HepG2 (cell line): ENCODE measurements around the gene LRRC25. TPM values are rescaled to one million over a fixed set of nuclear protein-coding genes. Genes with fewer than 3 reads are reported as not detected.

Source experiments
- BRF2 ChIP-seq: sonication (generic); formaldehyde crosslinking; IDR thresholded peaks from 2 replicates; pipeline ENCODE4 v1.8.1; 2022; ENCODE audit warnings: mild to moderate bottlenecking, missing genetic modification reagents
- HOXA5 ChIP-seq: sonication (generic); formaldehyde crosslinking; IDR thresholded peaks from 2 replicates; pipeline ENCODE4 v1.4.0; 2020; ENCODE audit warnings: missing genetic modification reagents
- JUN ChIP-seq: sonication (generic); formaldehyde crosslinking; IDR thresholded peaks from 2 replicates; pipeline ENCODE4 v1.4.0; 2020; ENCODE audit warnings: mild to moderate bottlenecking, missing genetic modification reagents
- KAT8 ChIP-seq: IDR thresholded peaks from 2 replicates; pipeline ENCODE4 v1.6.1; 2016; ENCODE audit warnings: missing genetic modification reagents, missing compliant biosample characterization
- PAF1 ChIP-seq: IDR thresholded peaks from 2 replicates; pipeline ENCODE4 v1.6.1; 2016; ENCODE audit warnings: missing genetic modification reagents, missing compliant biosample characterization
- PATZ1 ChIP-seq: sonication (generic); formaldehyde crosslinking; IDR thresholded peaks from 2 replicates; pipeline ENCODE4 v1.4.0; 2020; ENCODE audit warnings: missing genetic modification reagents
- ZFP90 ChIP-seq: sonication (generic); formaldehyde crosslinking; IDR thresholded peaks from 2 replicates; pipeline ENCODE4 v1.8.0; 2022; ENCODE audit warnings: missing genetic modification reagents, mild to moderate bottlenecking, inconsistent platforms, borderline replicate concordance
- ZFY ChIP-seq: sonication (generic); formaldehyde crosslinking; IDR thresholded peaks from 2 replicates; pipeline ENCODE4 v1.4.0; 2020; ENCODE audit warnings: missing genetic modification reagents
- ZNF143 ChIP-seq: sonication (generic); formaldehyde crosslinking; IDR thresholded peaks from 2 replicates; pipeline ENCODE4 v1.4.0; 2020; ENCODE audit warnings: missing genetic modification reagents
- ZNF431 ChIP-seq: sonication (generic); formaldehyde crosslinking; IDR thresholded peaks from 2 replicates; pipeline ENCODE4 v1.9.0; 2022; ENCODE audit warnings: missing genetic modification reagents, low read depth, mild to moderate bottlenecking, borderline replicate concordance
- ZNF746 ChIP-seq: sonication (generic); formaldehyde crosslinking; IDR thresholded peaks from 2 replicates; pipeline ENCODE4 v1.8.0; 2022; ENCODE audit warnings: mild to moderate bottlenecking, missing genetic modification reagents
- ZSCAN30 ChIP-seq: sonication (generic); formaldehyde crosslinking; IDR thresholded peaks from 2 replicates; pipeline ENCODE4 v1.5.0; 2020; ENCODE audit warnings: mild to moderate bottlenecking, missing genetic modification reagents
- polyA plus RNA-seq, 8 experiments: library from polyadenylated mRNA; depleted of rRNA in 3 of 8; stranded (reverse) in 7 of 8; unstranded in 1 of 8; fragments of >200 nt; fragmentation: Illumina TruSeq in 4 of 8; extraction: Trizol in 4 of 8; gene quantifications; 2 replicates each; pipeline versions ENCODE4 v1.2.1 to v1.2.3, GENCODE V29; 2011 to 2016; ENCODE audit warnings: low read depth in 4 of 8, missing spikeins in 1 of 8, mixed read lengths in 1 of 8; ENCODE audit not compliant: insufficient read depth in 1 of 8
- total RNA-seq, 5 experiments: library from RNA; depleted of rRNA; stranded (reverse); fragments of >200 nt; fragmentation: Illumina TruSeq; extraction: Trizol; gene quantifications; 2 replicates each; pipeline ENCODE4 v1.2.3, GENCODE V29; 2016; ENCODE audit warnings: low read depth in 1 of 5
- TF ChIP-seq, protein P1 (sequence below), 2 experiments: sonication (generic) in 1 of 2; formaldehyde crosslinking in 1 of 2; IDR thresholded peaks; 2 replicates each; pipeline versions ENCODE4 v1.6.1 to v1.9.0; 2014 to 2022; ENCODE audit warnings: antibody characterized with exemption in 1 of 2, borderline replicate concordance in 1 of 2, inconsistent platforms in 1 of 2, low read depth in 1 of 2, missing genetic modification reagents in 1 of 2
- TF ChIP-seq, protein P2 (sequence below): sonication (generic); formaldehyde crosslinking; IDR thresholded peaks from 2 replicates; pipeline ENCODE4 v1.5.0; 2020; ENCODE audit warnings: mild to moderate bottlenecking, missing genetic modification reagents, borderline replicate concordance

Gene LRRC25
- total and polyA plus RNA-seq, 2 of the 13 experiments (the other 11 are each of a cell fraction or from before 2014, with no cell fraction given), result 0.13 to 0.53 TPM

- no peak for TF ChIP-seq BRF2 (CRISPR knock-in tag)
- 0 out of 2 replicates have a peak, but pooled peaks have one; percentile 45 for TF ChIP-seq ZSCAN30 (CRISPR knock-in tag)
- peak; percentile 98 for TF ChIP-seq ZNF746 (CRISPR knock-in tag)
- no peak for TF ChIP-seq PAF1 (CRISPR knock-in tag)
- no peak for TF ChIP-seq JUN (CRISPR knock-in tag)
- 0 out of 2 replicates have a peak, but pooled peaks have one; percentile 36 for TF ChIP-seq ZNF431 (CRISPR knock-in tag)
- TF ChIP-seq, protein P1, sequence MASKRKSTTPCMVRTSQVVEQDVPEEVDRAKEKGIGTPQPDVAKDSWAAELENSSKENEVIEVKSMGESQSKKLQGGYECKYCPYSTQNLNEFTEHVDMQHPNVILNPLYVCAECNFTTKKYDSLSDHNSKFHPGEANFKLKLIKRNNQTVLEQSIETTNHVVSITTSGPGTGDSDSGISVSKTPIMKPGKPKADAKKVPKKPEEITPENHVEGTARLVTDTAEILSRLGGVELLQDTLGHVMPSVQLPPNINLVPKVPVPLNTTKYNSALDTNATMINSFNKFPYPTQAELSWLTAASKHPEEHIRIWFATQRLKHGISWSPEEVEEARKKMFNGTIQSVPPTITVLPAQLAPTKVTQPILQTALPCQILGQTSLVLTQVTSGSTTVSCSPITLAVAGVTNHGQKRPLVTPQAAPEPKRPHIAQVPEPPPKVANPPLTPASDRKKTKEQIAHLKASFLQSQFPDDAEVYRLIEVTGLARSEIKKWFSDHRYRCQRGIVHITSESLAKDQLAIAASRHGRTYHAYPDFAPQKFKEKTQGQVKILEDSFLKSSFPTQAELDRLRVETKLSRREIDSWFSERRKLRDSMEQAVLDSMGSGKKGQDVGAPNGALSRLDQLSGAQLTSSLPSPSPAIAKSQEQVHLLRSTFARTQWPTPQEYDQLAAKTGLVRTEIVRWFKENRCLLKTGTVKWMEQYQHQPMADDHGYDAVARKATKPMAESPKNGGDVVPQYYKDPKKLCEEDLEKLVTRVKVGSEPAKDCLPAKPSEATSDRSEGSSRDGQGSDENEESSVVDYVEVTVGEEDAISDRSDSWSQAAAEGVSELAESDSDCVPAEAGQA (IDR thresholded peaks at IDR 0.05; ENCODE audit: low read depth), result 0 out of 2 replicates have a peak, but pooled peaks have one; percentile 53
- TF ChIP-seq, protein P1 (CRISPR knock-in tag; IDR thresholded peaks at IDR 0.05; ENCODE audit: borderline replicate concordance), result no peak
- TF ChIP-seq PATZ1 (CRISPR knock-in tag), result peak; percentile 99
- TF ChIP-seq ZNF143 (CRISPR knock-in tag), result peak; percentile 45; the same call in 1 of the 2 replicates
- TF ChIP-seq, protein P2, sequence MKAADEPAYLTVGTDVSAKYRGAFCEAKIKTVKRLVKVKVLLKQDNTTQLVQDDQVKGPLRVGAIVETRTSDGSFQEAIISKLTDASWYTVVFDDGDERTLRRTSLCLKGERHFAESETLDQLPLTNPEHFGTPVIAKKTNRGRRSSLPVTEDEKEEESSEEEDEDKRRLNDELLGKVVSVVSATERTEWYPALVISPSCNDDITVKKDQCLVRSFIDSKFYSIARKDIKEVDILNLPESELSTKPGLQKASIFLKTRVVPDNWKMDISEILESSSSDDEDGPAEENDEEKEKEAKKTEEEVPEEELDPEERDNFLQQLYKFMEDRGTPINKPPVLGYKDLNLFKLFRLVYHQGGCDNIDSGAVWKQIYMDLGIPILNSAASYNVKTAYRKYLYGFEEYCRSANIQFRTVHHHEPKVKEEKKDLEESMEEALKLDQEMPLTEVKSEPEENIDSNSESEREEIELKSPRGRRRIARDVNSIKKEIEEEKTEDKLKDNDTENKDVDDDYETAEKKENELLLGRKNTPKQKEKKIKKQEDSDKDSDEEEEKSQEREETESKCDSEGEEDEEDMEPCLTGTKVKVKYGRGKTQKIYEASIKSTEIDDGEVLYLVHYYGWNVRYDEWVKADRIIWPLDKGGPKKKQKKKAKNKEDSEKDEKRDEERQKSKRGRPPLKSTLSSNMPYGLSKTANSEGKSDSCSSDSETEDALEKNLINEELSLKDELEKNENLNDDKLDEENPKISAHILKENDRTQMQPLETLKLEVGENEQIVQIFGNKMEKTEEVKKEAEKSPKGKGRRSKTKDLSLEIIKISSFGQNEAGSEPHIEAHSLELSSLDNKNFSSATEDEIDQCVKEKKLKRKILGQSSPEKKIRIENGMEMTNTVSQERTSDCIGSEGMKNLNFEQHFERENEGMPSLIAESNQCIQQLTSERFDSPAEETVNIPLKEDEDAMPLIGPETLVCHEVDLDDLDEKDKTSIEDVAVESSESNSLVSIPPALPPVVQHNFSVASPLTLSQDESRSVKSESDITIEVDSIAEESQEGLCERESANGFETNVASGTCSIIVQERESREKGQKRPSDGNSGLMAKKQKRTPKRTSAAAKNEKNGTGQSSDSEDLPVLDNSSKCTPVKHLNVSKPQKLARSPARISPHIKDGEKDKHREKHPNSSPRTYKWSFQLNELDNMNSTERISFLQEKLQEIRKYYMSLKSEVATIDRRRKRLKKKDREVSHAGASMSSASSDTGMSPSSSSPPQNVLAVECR (CRISPR knock-in tag), result peak; percentile 68
- TF ChIP-seq ZFP90 (CRISPR knock-in tag), result peak; percentile 70
- peak; percentile 58 for TF ChIP-seq ZFY (CRISPR knock-in tag)
- peak; percentile 51 for TF ChIP-seq KAT8
- TF ChIP-seq HOXA5 (CRISPR knock-in tag), result peak; percentile 54; the same call in 1 of the 2 replicates
These were observed 20.0 kb upstream of the LRRC25 start (continued) for GRCh38 chr19:18417250-18418028.
